Lower leg skin (tissue), 4 donors: Measurements from ENCODE around the gene OR10H1. TPM values are rescaled to one million over a fixed set of nuclear protein-coding genes. Genes with fewer than 3 reads are reported as not detected.

Source experiments
- DNase-seq, 2 donors: peaks; one replicate each; pipeline ENCODE4 v3.0.0-alpha.2; 2019; ENCODE audit warnings: low spot score in 2 of 2
- H3K4me3 ChIP-seq: fragments of 200-600 bp; sonication (generic); 2 replicates; pipeline ENCODE4 v1.5.1; 2017; ENCODE audit warnings: mild to moderate bottlenecking, low read depth; ENCODE audit not compliant: poor library complexity, severe bottlenecking
- CTCF ChIP-seq, 3 donors: fragments of 450-650 bp; IDR thresholded peaks; one replicate each; pipeline ENCODE4 v1.5.1; 2016; ENCODE audit warnings: antibody characterized with exemption in 3 of 3, mild to moderate bottlenecking in 3 of 3, moderate library complexity in 2 of 3
- POLR2A ChIP-seq, 2 donors: fragments of 450-650 bp; IDR thresholded peaks; one replicate each; pipeline ENCODE4 v1.6.1; 2016 to 2017; ENCODE audit warnings: antibody characterized with exemption in 2 of 2, mild to moderate bottlenecking in 1 of 2, moderate library complexity in 1 of 2
- whole genome bisulfite sequencing, 2 donors: methylation state at CpG; one replicate each; pipeline ENCODE4 v1.1.5; 2018; 5-methylcytosine and 5-hydroxymethylcytosine counted together
- intact Hi-C: fragments of 100-400 bp; cut with DNase I; formaldehyde crosslinking; loops from one replicate; pipeline ENCODE4 v1.15.0; 2023; ENCODE audit warnings: low total_unique reads
- total RNA-seq, 4 donors: library from RNA; depleted of rRNA; stranded (reverse); fragments of >200 nt; gene quantifications; one replicate each; pipeline ENCODE4 v1.1.0, GENCODE V29; 2016

Gene OR10H1, protein sequence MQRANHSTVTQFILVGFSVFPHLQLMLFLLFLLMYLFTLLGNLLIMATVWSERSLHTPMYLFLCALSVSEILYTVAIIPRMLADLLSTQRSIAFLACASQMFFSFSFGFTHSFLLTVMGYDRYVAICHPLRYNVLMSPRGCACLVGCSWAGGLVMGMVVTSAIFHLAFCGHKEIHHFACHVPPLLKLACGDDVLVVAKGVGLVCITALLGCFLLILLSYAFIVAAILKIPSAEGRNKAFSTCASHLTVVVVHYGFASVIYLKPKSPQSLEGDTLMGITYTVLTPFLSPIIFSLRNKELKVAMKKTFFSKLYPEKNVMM
- total RNA-seq: under 1 TPM in 2 of 4 donors, not detected in 2; 0.06 to 0.30 TPM

- TF ChIP-seq CTCF (IDR thresholded peaks at IDR 0.05) (no peak), POLR2A (IDR thresholded peaks at IDR 0.05) (no peak)
- WGBS, 2 donors: 63 to 68% methylated on average over 5 of the region's 5 CpGs
- H3K4me3 ChIP-seq: no peak within 1 kb of the TSS
- no peak for DNase-seq
- intact Hi-C loops: no loop called here
These were observed at the start of gene OR10H1 for GRCh38 chr19:15815306-15815705. Gene OR10H1 (minus strand): TSS chr19:15815664. CDS start chr19:15808037, 7,627 bp downstream.

- WGBS, 2 donors: 56 to 69% methylated on average over 5 of the region's 5 CpGs
- intact Hi-C loops: no loop called here
- TF ChIP-seq CTCF (IDR thresholded peaks at IDR 0.05) (no peak), POLR2A (IDR thresholded peaks at IDR 0.05) (no peak)
- no peak for DNase-seq
- no peak overlapping the region for H3K4me3 ChIP-seq
These were observed 49.4 kb upstream of the OR10H1 start for GRCh38 chr19:15864824-15865223.

DNA sequence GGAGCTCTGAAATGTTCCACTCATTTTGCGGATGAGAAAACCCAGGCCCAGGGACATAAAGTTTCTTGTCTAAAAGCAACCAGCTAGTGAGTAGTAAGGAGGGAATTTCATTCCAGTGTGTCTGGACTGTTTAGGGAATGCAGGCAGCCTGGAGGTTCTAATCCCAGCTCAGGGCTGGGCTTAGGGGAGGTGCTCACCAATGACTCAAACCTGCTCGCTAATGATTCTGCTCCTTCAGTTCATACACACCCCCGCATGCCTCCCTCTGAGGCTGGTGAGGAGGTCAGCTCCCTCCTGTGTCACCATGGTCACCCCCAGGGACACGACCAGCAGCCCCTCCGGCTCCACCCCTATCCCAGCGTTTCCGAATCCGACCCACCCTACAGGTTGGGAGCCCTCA is 47.8 kb upstream of the OR10H1 start:
- TF ChIP-seq CTCF (IDR thresholded peaks at IDR 0.05) (no peak), POLR2A (IDR thresholded peaks at IDR 0.05) (no peak)
- intact Hi-C loops: no loop called here
- WGBS, 2 donors: 69 to 74% methylated on average over 8 of the region's 8 CpGs
- H3K4me3 ChIP-seq: no peak overlapping the region
- DNase-seq: no peak

DNA sequence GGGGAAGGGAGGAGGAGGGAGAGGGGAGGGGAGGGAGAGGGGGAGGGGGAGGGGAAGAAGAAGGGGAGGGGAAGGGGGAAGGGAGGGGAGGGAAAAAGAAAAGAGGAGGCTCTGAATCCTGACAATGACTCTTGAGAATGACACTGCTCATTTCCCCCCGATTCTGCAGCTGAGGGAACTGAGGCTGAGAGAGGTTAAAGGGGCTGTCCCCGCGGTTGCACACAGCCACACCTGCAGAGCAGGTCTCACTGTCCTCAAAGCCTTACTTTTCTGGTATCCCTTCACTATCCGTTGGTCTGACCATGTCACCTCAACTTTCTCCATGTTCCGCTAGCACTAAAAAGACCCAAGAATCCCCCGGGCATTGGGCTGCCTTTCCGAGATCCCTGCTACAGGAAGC is 47.0 kb upstream of the OR10H1 start:
- TF ChIP-seq CTCF (IDR thresholded peaks at IDR 0.05) (no peak), POLR2A (IDR thresholded peaks at IDR 0.05) (no peak)
- intact Hi-C loops: no loop called here

DNA sequence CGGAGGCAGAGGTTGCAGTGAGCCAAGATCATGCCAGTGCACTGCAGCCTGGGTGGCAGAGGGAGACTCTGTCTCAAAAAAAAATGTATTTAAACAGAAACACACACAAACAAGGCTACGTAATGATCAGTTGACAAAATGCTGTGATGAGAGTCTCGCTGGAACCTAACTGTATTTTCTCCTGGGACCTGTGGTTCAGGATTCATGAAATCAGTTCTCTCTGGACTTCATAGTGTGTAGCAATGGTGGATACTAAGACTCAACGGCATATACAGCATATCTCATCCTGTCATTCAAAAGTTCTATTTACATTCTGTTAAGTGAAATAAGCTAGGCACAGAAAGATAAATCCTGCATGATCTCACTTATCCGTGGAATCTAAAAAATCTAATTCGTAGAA is 45.1 kb upstream of the OR10H1 start:
- 73 to 77% methylated on average over 6 of the region's 6 CpGs for WGBS, 2 donors
- no peak overlapping the region for H3K4me3 ChIP-seq
- DNase-seq: no peak
- intact Hi-C loops: no loop called here
- TF ChIP-seq POLR2A (IDR thresholded peaks at IDR 0.05): no peak
- no peak for TF ChIP-seq CTCF (IDR thresholded peaks at IDR 0.05)

More for the DNA sequence above, 47.0 kb upstream of the OR10H1 start:
- DNase-seq: no peak
- no peak overlapping the region for H3K4me3 ChIP-seq
- 45 to 54% methylated on average over 7 of the region's 7 CpGs for WGBS, 2 donors

DNA sequence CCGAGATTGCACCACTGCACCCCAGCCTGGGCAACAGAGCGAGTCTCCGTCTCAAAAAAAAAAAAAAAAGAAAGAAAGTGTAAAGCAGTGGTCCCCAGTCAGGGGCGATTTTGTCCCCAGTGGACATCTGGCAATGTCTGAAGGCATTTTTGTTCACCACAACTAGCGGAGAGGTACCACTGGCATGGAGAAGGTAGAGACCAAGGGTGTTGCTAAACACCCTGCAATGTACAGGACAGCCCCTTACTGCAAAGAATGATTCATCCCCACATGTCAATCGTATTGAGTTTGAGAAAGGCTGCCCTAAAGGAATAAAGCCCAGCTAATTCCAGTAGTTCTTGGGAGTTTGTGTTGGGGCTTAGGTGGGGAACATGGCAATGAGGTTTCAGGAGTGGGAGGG is 43.7 kb upstream of the OR10H1 start:
- intact Hi-C loops: no loop called here
- WGBS, 2 donors: 68 to 81% methylated on average over 6 of the region's 6 CpGs
- no peak overlapping the region for H3K4me3 ChIP-seq
- TF ChIP-seq POLR2A (IDR thresholded peaks at IDR 0.05) (no peak), CTCF (IDR thresholded peaks at IDR 0.05) (no peak)
- no peak for DNase-seq
